K562 (cell line): ENCODE measurements around the gene KRTCAP2. TPM values are rescaled to one million over a fixed set of nuclear protein-coding genes. Genes with fewer than 3 reads are reported as not detected.
A peak's percentile ranks its signal among the peaks of the same experiment; 100 is the strongest.
"Not testable (repeated sequence)": the region's sequence is repeated elsewhere in the genome, so short reads cannot be mapped to it uniquely, and the experiment has no call there.

Experiments used
- ATAC-seq: fragments of 200-7000 bp; cut with Tn5 transposase; 3 replicates; pipeline ENCODE4 v1.9.1; 2020; ENCODE audit warnings: moderate library complexity
- BruUV-seq: library from RNA; stranded (reverse); fragments of 400-500 nt; replicated peaks from 2 replicates; lab custom pipeline; 2021; lab: Mats Ljungman, UMichigan
- CTCF ChIA-PET: fragments of 300-600 bp; formaldehyde crosslinking; extraction: SDS; loops from one replicate; lab custom pipeline; 2021; ENCODE audit warnings: low intra/inter-chr PET ratio; lab: Yijun Ruan, JAX
- POLR2A ChIA-PET: fragments of 300-600, 350-650 bp; sonication (Branson Sonifier 250); formaldehyde crosslinking; extraction: SDS; loops from one replicate; lab custom pipeline; 2021; ENCODE audit warnings: antibody characterized with exemption, inconsistent platforms; lab: Yijun Ruan, JAX
- DNase-seq, 4 experiments: peaks; one replicate each; pipeline versions ENCODE4 v3.0.0 to v3.0.0-alpha.2; 2011 to 2018; ENCODE audit warnings: low spot score in 3 of 4, mixed read lengths in 3 of 4; ENCODE audit errors: extremely low read depth in 1 of 4
- FAIRE-seq: peaks from 2 replicates; lab custom pipeline; 2011; peaks lifted over from hg19 to GRCh38; lab: Jason Lieb, UNC
- H2AFZ ChIP-seq: 2 replicates; pipeline ENCODE4 v1.6.0; 2011; ENCODE audit warnings: low read depth, low read length, control low read depth, inconsistent platforms
- H3K27ac ChIP-seq: fragments of 200-600 bp; 3 replicates; pipeline ENCODE4 v1.8.0; 2011; ENCODE audit warnings: low read depth, mild to moderate bottlenecking, control low read depth, inconsistent platforms, low read length, moderate library complexity, mixed read lengths; ENCODE audit errors: extremely low read depth
- H3K27me3 ChIP-seq, 2 experiments: fragments of 300-600 bp in 1 of 2; 2 replicates in 1 of 2; 3 replicates in 1 of 2; pipeline versions ENCODE4 v1.6.0 to v1.8.0; 2011; ENCODE audit warnings: inconsistent platforms in 2 of 2, low read length in 2 of 2, mild to moderate bottlenecking in 1 of 2, mixed read lengths in 1 of 2, moderate library complexity in 1 of 2; ENCODE audit not compliant: control insufficient read depth in 2 of 2, insufficient read depth in 2 of 2
- H3K36me3 ChIP-seq: fragments of 300-600 bp; 3 replicates; pipeline ENCODE4 v1.8.0; 2011; ENCODE audit warnings: mild to moderate bottlenecking, low read length, inconsistent platforms; ENCODE audit not compliant: control insufficient read depth, insufficient read depth
- H3K4me1 ChIP-seq, 2 experiments: fragments of 200-600 bp in 1 of 2; replicated peaks in 1 of 2; 2 replicates in 1 of 2; 3 replicates in 1 of 2; pipeline versions ENCODE4 v1.5.1 to v1.8.0; 2011; ENCODE audit warnings: inconsistent platforms in 2 of 2, low read length in 2 of 2, mild to moderate bottlenecking in 1 of 2, mixed read lengths in 1 of 2, moderate library complexity in 1 of 2; ENCODE audit not compliant: control insufficient read depth in 2 of 2, insufficient read depth in 2 of 2
- H3K4me2 ChIP-seq: 2 replicates; pipeline ENCODE4 v1.6.1; 2011; ENCODE audit warnings: low read length, control low read depth, inconsistent platforms, mixed read lengths; ENCODE audit not compliant: insufficient read depth
- H3K4me3 ChIP-seq: fragments of 200-600 bp; sonication (generic), shearing (Covaris generic); 2 replicates; pipeline ENCODE4 v1.5.1; 2016; ENCODE audit warnings: control low read depth, inconsistent platforms
- H3K79me2 ChIP-seq: fragments of 200-600 bp; 3 replicates; pipeline ENCODE4 v1.8.0; 2011; ENCODE audit warnings: low read length, inconsistent platforms; ENCODE audit not compliant: control insufficient read depth, insufficient read depth
- H3K9ac ChIP-seq, 2 experiments: 2 replicates each; pipeline versions ENCODE4 v1.6.0 to v1.6.1; 2011; ENCODE audit warnings: low read depth in 2 of 2, low read length in 2 of 2, control low read depth in 1 of 2, inconsistent platforms in 1 of 2, mild to moderate bottlenecking in 1 of 2, mixed read lengths in 1 of 2; ENCODE audit not compliant: insufficient read depth in 1 of 2
- H3K9me1 ChIP-seq: one replicate; pipeline ENCODE4 v1.6.0; 2011; ENCODE audit warnings: inconsistent platforms, mild to moderate bottlenecking, low read length, moderate library complexity; ENCODE audit not compliant: control insufficient read depth, insufficient read depth
- H3K9me3 ChIP-seq: replicated peaks from 2 replicates; pipeline ENCODE4 v1.5.1; 2011; ENCODE audit warnings: low read depth, low read length, inconsistent platforms; ENCODE audit not compliant: control insufficient read depth, insufficient read depth
- H4K20me1 ChIP-seq: replicated peaks from 2 replicates; pipeline ENCODE4 v1.6.1; 2011; ENCODE audit warnings: low read length, inconsistent platforms, mixed read lengths; ENCODE audit not compliant: control insufficient read depth, insufficient read depth
- CEBPG ChIP-seq, 3 experiments: fragments of 200-800 bp in 1 of 3; sonication (Bioruptor generic) in 1 of 3; sonication (generic) in 1 of 3; formaldehyde crosslinking in 1 of 3; IDR thresholded peaks in 2 of 3; conservative IDR thresholded peaks in 1 of 3; 2 replicates each; pipeline versions ENCODE4 v1.6.1 to v1.8.0; 2016 to 2022; ENCODE audit warnings: missing compliant biosample characterization in 2 of 3, missing genetic modification characterization in 2 of 3, mild to moderate bottlenecking in 1 of 3, missing genetic modification reagents in 1 of 3
- SIX5 ChIP-seq, 2 experiments: IDR thresholded peaks; 2 replicates each; pipeline ENCODE4 v1.6.1; 2011; ENCODE audit warnings: low read length in 2 of 2, borderline replicate concordance in 1 of 2, low read depth in 1 of 2, mild to moderate bottlenecking in 1 of 2, moderate library complexity in 1 of 2; ENCODE audit not compliant: insufficient read depth in 1 of 2
- WGBS: fragments of 100-300 bp; shearing (Covaris generic); methylation state at CpG from one replicate; pipeline ENCODE4 v1.1.6; 2016; ENCODE audit warnings: low coverage, mixed read lengths; ENCODE audit not compliant: insufficient coverage; ENCODE audit errors: missing lambda C conversion rate; 5-methylcytosine and 5-hydroxymethylcytosine counted together
- in situ Hi-C: fragments of 300-500 bp; cut with MboI; formaldehyde crosslinking; loops from 4 replicates; pipeline ENCODE4 v1.15.0; 2018; ENCODE audit warnings: inconsistent platforms, mixed read lengths
- intact Hi-C: fragments of 100-400 bp; cut with micrococcal nuclease; formaldehyde crosslinking; loops from 2 replicates; pipeline ENCODE4 v1.14.2; 2022
- polyA plus RNA-seq, 8 experiments: library from polyadenylated mRNA; depleted of rRNA in 4 of 8; stranded (reverse) in 5 of 8; unstranded in 3 of 8; fragments of >200 nt; fragmentation: Nextera tagmentation in 2 of 8; fragmentation: Illumina TruSeq in 1 of 8; extraction: Ambion mirVana in 2 of 8; extraction: Trizol in 1 of 8; gene quantifications; 2 replicates each; pipeline versions ENCODE4 v1.2.1 to v1.2.3, GENCODE V29; 2011 to 2014; ENCODE audit warnings: inconsistent platforms in 1 of 8, missing spikeins in 1 of 8
- total RNA-seq, 7 experiments: library from RNA; depleted of rRNA in 6 of 7; stranded (reverse); fragments of >200 nt in 6 of 7; fragmentation: Illumina TruSeq in 2 of 7; extraction: Trizol in 2 of 7; gene quantifications; 2 replicates each; pipeline versions ENCODE4 v1.2.1 to v1.2.3, GENCODE V29; 2011 to 2021; ENCODE audit warnings: low replicate concordance in 1 of 7

KRTCAP2 gene
- total and polyA plus RNA-seq, 9 of the 15 experiments (the other 6 are each of a cell fraction or from before 2014, with no cell fraction given), result 126 to 436 (median 244) TPM

DNA sequence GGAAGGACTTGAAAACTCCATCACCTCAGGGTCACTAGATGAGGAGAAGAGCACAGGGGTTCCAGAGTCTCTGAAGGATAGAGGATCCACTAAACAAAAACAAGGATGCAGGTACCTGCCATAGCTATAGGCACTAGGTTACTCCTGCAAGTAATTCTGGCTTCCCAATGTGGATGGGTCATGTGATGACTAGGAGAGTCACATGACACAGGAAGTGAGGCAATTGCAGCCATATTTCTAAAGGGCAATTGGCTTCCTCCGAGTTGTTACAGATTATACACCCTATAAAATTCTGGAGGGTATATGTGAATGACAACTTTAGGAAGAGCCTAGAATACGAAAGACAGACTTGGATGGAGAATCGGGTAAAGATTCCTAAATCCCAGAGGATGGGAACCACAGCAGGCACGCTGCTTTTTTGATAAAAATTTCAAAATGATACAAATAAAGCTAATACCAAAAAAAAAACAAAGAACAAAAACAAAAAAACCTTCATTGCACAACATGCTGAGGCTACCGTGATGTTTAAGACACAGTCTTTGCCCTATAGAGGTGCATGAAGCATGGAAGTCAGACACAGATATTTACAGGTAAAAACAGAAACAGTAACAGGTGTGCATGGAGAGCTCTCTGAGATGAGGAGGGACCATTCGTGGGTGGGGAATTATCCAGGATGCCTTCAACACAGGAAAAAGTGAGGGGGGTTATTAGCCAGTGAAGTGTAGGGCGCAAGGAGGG lies 45.9 kb upstream of the KRTCAP2 start (continued):
- TF ChIP-seq SIX5 (IDR thresholded peaks at IDR 0.05; ENCODE audit: borderline replicate concordance in 1 of 2, insufficient read depth in 1 of 2, low read depth in 1 of 2, low read length in 2 of 2) (peak; percentile 72 to 85; a peak in 3 of 4 replicates), CEBPG (CRISPR knock-in tag; IDR thresholded peaks at IDR 0.05) (no peak), CEBPG (tag; conservative IDR thresholded peaks at IDR 0.05 in 1 of 2, IDR thresholded peaks at IDR 0.05 in 1 of 2) (peak in 1 of 2 experiments; percentile 59; a peak in 1 of 4 replicates)

DNA sequence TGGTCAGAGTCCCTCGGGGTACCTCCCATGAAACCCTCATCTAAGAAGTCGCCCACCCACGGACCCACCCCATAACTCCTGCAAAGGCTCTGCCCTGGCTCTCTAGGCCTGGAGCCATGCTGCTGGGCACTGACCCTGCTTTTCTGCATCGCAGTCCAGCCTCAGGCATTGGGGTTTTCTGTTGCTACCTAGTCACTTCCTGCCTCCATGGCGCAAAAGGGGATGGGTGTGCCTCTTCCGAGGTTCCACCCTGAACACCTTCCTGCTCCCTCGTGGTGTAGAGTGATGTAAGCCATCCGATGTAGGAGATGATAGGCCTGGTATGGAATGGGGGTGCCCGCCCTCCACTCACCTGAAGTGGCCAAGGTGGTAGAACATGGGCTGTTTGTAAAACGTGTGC lies 41.6 kb upstream of the KRTCAP2 start:
- Histone ChIP-seq H3K4me1 (peaks cover 3 to 10% of the 10 kb centered on the region in 2 experiments; a peak in 3 of 5 replicates), H3K36me3 (peaks cover 19% of the 10 kb centered on the region; the same call in 2 of the 3 replicates)
- H3K9me3 ChIP-seq, intact Hi-C loops, H2AFZ ChIP-seq, H3K4me2 ChIP-seq, CTCF ChIA-PET, ATAC-seq, H3K9me1 ChIP-seq, in situ Hi-C loops, FAIRE-seq, POLR2A ChIA-PET, H3K79me2 ChIP-seq, H3K4me3 ChIP-seq, H4K20me1 ChIP-seq, BruUV-seq, H3K27me3 ChIP-seq, DNase-seq, H3K9ac ChIP-seq, H3K27ac ChIP-seq: not testable (repeated sequence)
- 68% methylated on average over 6 of the region's 10 CpGs for WGBS

GRCh38 chr1:155212051-155212440 lies 38.9 kb upstream of the KRTCAP2 start:
- POLR2A ChIA-PET, ATAC-seq, H2AFZ ChIP-seq, intact Hi-C loops, H3K27ac ChIP-seq, FAIRE-seq, H3K9me3 ChIP-seq, H4K20me1 ChIP-seq, BruUV-seq, DNase-seq, H3K27me3 ChIP-seq, in situ Hi-C loops, H3K9me1 ChIP-seq, H3K4me2 ChIP-seq, CTCF ChIA-PET, H3K4me3 ChIP-seq, H3K9ac ChIP-seq: not testable (repeated sequence)
- WGBS, result 78% methylated on average over 5 of the region's 7 CpGs
- Histone ChIP-seq H3K4me1 (peaks cover 16 to 24% of the 10 kb centered on the region in 2 experiments), H3K79me2 (peaks cover 18% of the 10 kb centered on the region), H3K36me3 (peaks cover 22% of the 10 kb centered on the region; the same call in 2 of the 3 replicates)

- H3K27ac ChIP-seq, FAIRE-seq, intact Hi-C loops, H3K4me3 ChIP-seq, H3K9ac ChIP-seq, H3K9me1 ChIP-seq, BruUV-seq, H3K4me2 ChIP-seq, H3K27me3 ChIP-seq, CTCF ChIA-PET, DNase-seq, ATAC-seq, in situ Hi-C loops, H2AFZ ChIP-seq, H4K20me1 ChIP-seq, H3K9me3 ChIP-seq, POLR2A ChIA-PET: not testable (repeated sequence)
- Histone ChIP-seq H3K4me1 (peaks cover 19 to 28% of the 10 kb centered on the region in 2 experiments), H3K79me2 (peaks cover 18% of the 10 kb centered on the region), H3K36me3 (peaks cover 22% of the 10 kb centered on the region; the same call in 2 of the 3 replicates)
- WGBS, result 85% methylated on average over 9 of the region's 13 CpGs
Measured at GRCh38 chr1:155211381-155212050, 38.4 kb upstream of the KRTCAP2 start.
